IMR-90 (cell line): ENCODE results near the gene CFAP91. TPM values are rescaled to one million over a fixed set of nuclear protein-coding genes. Genes with fewer than 3 reads are reported as not detected.

Experiments
- ATAC-seq: fragments of 200-7000 bp; cut with Tn5 transposase; 2 replicates; pipeline ENCODE4 v1.9.1; 2020; ENCODE audit warnings: low read depth, mild to moderate bottlenecking, moderate library complexity
- BruUV-seq: library from RNA; stranded (reverse); fragments of 400-500 nt; replicated peaks from 2 replicates; lab custom pipeline; 2021; lab: Mats Ljungman, UMichigan
- CTCF ChIA-PET: fragments of 300-600 bp; formaldehyde crosslinking; extraction: SDS; loops from one replicate; lab custom pipeline; 2021; ENCODE audit warnings: antibody characterized with exemption; lab: Yijun Ruan, JAX
- POLR2A ChIA-PET: fragments of 300-600 bp; sonication (Branson Sonifier 250); formaldehyde crosslinking; loops from one replicate; lab custom pipeline; 2022; ENCODE audit warnings: antibody characterized with exemption; ENCODE audit not compliant: unreplicated experiment; lab: Charles Lee
- DNase-seq: peaks from one replicate; pipeline ENCODE4 v3.0.0; 2013
- H2AFZ ChIP-seq: replicated peaks from 2 replicates; pipeline ENCODE3; 2013; ENCODE audit warnings: low read length, mild to moderate bottlenecking; ENCODE audit not compliant: poor library complexity
- H2AK5ac ChIP-seq: 2 replicates; pipeline ENCODE4 v1.6.1; 2013; ENCODE audit warnings: low read depth, low read length, inconsistent platforms
- H2AK9ac ChIP-seq: replicated peaks from 2 replicates; pipeline ENCODE3; 2013; ENCODE audit warnings: mild to moderate bottlenecking, low read depth, low read length, moderate library complexity; ENCODE audit not compliant: poor library complexity
- H2BK120ac ChIP-seq: 2 replicates; pipeline ENCODE4 v1.6.1; 2013; ENCODE audit warnings: low read depth, low read length, inconsistent platforms
- H2BK15ac ChIP-seq: 3 replicates; pipeline ENCODE4 v1.6.1; 2013; ENCODE audit warnings: low read depth, low read length, inconsistent platforms
- H2BK20ac ChIP-seq: 2 replicates; pipeline ENCODE4 v1.6.1; 2013; ENCODE audit warnings: low read depth, mild to moderate bottlenecking, inconsistent platforms, low read length, moderate library complexity
- H2BK5ac ChIP-seq: 2 replicates; pipeline ENCODE4 v1.6.1; 2013; ENCODE audit warnings: mild to moderate bottlenecking, low read depth, low read length, inconsistent platforms; ENCODE audit not compliant: poor library complexity, severe bottlenecking
- H3K14ac ChIP-seq: replicated peaks from 2 replicates; pipeline ENCODE4 v1.6.1; 2013; ENCODE audit warnings: low read depth, low read length, inconsistent platforms
- H3K18ac ChIP-seq: 2 replicates; pipeline ENCODE4 v1.6.1; 2013; ENCODE audit warnings: low read depth, low read length, control low read depth
- H3K23ac ChIP-seq: 2 replicates; pipeline ENCODE4 v1.6.1; 2013; ENCODE audit warnings: low read depth, low read length, inconsistent platforms
- H3K27ac ChIP-seq: 2 replicates; pipeline ENCODE4 v1.5.1; 2013; ENCODE audit warnings: mild to moderate bottlenecking, control low read depth, low read length; ENCODE audit not compliant: insufficient read depth
- H3K27me3 ChIP-seq: 2 replicates; pipeline ENCODE4 v1.6.1; 2013; ENCODE audit warnings: low read length; ENCODE audit not compliant: control insufficient read depth, insufficient read depth
- H3K36me3 ChIP-seq: 2 replicates; pipeline ENCODE4 v1.6.1; 2013; ENCODE audit warnings: low read length, mixed read lengths; ENCODE audit not compliant: control insufficient read depth, insufficient read depth
- H3K4ac ChIP-seq: 2 replicates; pipeline ENCODE4 v1.6.1; 2013; ENCODE audit warnings: low read depth, low read length, inconsistent platforms
- H3K4me1 ChIP-seq: 2 replicates; pipeline ENCODE4 v1.6.1; 2013; ENCODE audit warnings: low read length, mixed read lengths; ENCODE audit not compliant: control insufficient read depth, insufficient read depth
- H3K4me2 ChIP-seq: 2 replicates; pipeline ENCODE4 v1.6.1; 2013; ENCODE audit warnings: low read depth, mild to moderate bottlenecking, control low read depth, low read length, moderate library complexity
- H3K4me3 ChIP-seq: 2 replicates; pipeline ENCODE4 v1.5.1; 2013; ENCODE audit warnings: low read depth, mild to moderate bottlenecking, control low read depth, low read length, moderate library complexity; ENCODE audit not compliant: insufficient read depth
- H3K56ac ChIP-seq: 2 replicates; pipeline ENCODE4 v1.6.1; 2013; ENCODE audit warnings: low read length, inconsistent platforms; ENCODE audit not compliant: insufficient read depth; ENCODE audit errors: extremely low read depth
- H3K79me1 ChIP-seq, 2 experiments: 2 replicates each; pipeline ENCODE4 v1.6.1; 2013; ENCODE audit warnings: low read length in 2 of 2, inconsistent platforms in 1 of 2, low read depth in 1 of 2
- H3K9ac ChIP-seq: 2 replicates; pipeline ENCODE4 v1.6.1; 2013; ENCODE audit warnings: low read depth, low read length, control low read depth
- H3K9me1 ChIP-seq: 2 replicates; pipeline ENCODE4 v1.6.1; 2013; ENCODE audit warnings: low read length, inconsistent platforms; ENCODE audit not compliant: insufficient read depth
- H3K9me3 ChIP-seq: 2 replicates; pipeline ENCODE4 v1.6.1; 2013; ENCODE audit warnings: low read length; ENCODE audit not compliant: control insufficient read depth, insufficient read depth
- H4K20me1 ChIP-seq: 2 replicates; pipeline ENCODE4 v1.6.1; 2013; ENCODE audit warnings: low read length, inconsistent platforms; ENCODE audit not compliant: insufficient read depth
- H4K5ac ChIP-seq: 2 replicates; pipeline ENCODE4 v1.6.1; 2013; ENCODE audit warnings: mild to moderate bottlenecking, low read depth, low read length, control low read depth
- H4K8ac ChIP-seq, 2 experiments: 2 replicates each; pipeline ENCODE4 v1.6.1; 2013; ENCODE audit warnings: low read depth in 2 of 2, low read length in 2 of 2, control low read depth in 1 of 2, inconsistent platforms in 1 of 2
- H4K91ac ChIP-seq: 2 replicates; pipeline ENCODE4 v1.6.1; 2013; ENCODE audit warnings: low read depth, low read length, inconsistent platforms; ENCODE audit not compliant: insufficient read depth
- CEBPB ChIP-seq: IDR thresholded peaks from 2 replicates; pipeline ENCODE4 v1.6.1; 2012; ENCODE audit warnings: low read depth, low read length, improper control_type of control experiment
- CHD1 ChIP-seq: IDR thresholded peaks from 2 replicates; pipeline ENCODE4 v1.6.1; 2012; ENCODE audit warnings: low read depth, low read length, improper control_type of control experiment
- CTCF ChIP-seq: conservative IDR thresholded peaks from 2 replicates; pipeline ENCODE4 v1.5.1; 2012; ENCODE audit warnings: mild to moderate bottlenecking, low read depth, low read length, improper control_type of control experiment
- FOS ChIP-seq: fragments of 150-350 bp; IDR thresholded peaks from 2 replicates; pipeline ENCODE4 v1.6.1; 2016; ENCODE audit warnings: low read depth, low read length
- MAZ ChIP-seq: IDR thresholded peaks from 2 replicates; pipeline ENCODE4 v1.6.1; 2012; ENCODE audit warnings: low read depth, mild to moderate bottlenecking, low read length, improper control_type of control experiment, moderate library complexity, borderline replicate concordance
- MXI1 ChIP-seq: IDR thresholded peaks from 2 replicates; pipeline ENCODE4 v1.6.1; 2012; ENCODE audit warnings: low read depth, mild to moderate bottlenecking, low read length, moderate library complexity, borderline replicate concordance
- POLR2A ChIP-seq: IDR thresholded peaks from 2 replicates; pipeline ENCODE4 v1.6.1; 2012; ENCODE audit warnings: mild to moderate bottlenecking, low read depth, low read length
- RAD21 ChIP-seq: IDR thresholded peaks from 2 replicates; pipeline ENCODE4 v1.6.1; 2012; ENCODE audit warnings: low read length, improper control_type of control experiment
- RCOR1 ChIP-seq: IDR thresholded peaks from 2 replicates; pipeline ENCODE4 v1.6.1; 2012; ENCODE audit warnings: mild to moderate bottlenecking, low read length, improper control_type of control experiment; ENCODE audit not compliant: insufficient replicate concordance
- RFX5 ChIP-seq: IDR thresholded peaks from 2 replicates; pipeline ENCODE4 v1.8.0; 2012; ENCODE audit warnings: low read depth, mild to moderate bottlenecking, low read length, moderate library complexity
- WGBS, 2 experiments: methylation state at CpG; one replicate each; pipeline versions ENCODE4 v1.1.5 to v1.1.7; 2013; ENCODE audit warnings: missing lambda C conversion rate in 2 of 2; ENCODE audit not compliant: insufficient read length in 1 of 2; ENCODE audit errors: extremely low coverage in 2 of 2; 5-methylcytosine and 5-hydroxymethylcytosine counted together
- dilution Hi-C: fragments of 300-500 bp; cut with HindIII; formaldehyde crosslinking; loops from one replicate; pipeline ENCODE4 v1.14.3; 2018; ENCODE audit warnings: low sequenced_read_pairs; ENCODE audit not compliant: unreplicated experiment
- in situ Hi-C: fragments of 300-500 bp; cut with MboI; formaldehyde crosslinking; loops from 3 replicates; pipeline ENCODE4 v1.14.3; 2019; ENCODE audit warnings: low sequenced_read_pairs, inconsistent platforms, mixed read lengths
- intact Hi-C: fragments of 100-400 bp; cut with micrococcal nuclease; formaldehyde crosslinking; loops from 2 replicates; pipeline ENCODE4 v1.10.0; 2022
- polyA plus RNA-seq, 3 experiments: library from polyadenylated mRNA; depleted of rRNA; stranded (reverse); fragments of >200 nt; gene quantifications; 2 replicates each; pipeline ENCODE4 v1.2.3, GENCODE V29; 2012; ENCODE audit warnings: low replicate concordance in 1 of 3
- total RNA-seq: library from RNA; depleted of rRNA; stranded (reverse); fragments of >200 nt; gene quantifications from 2 replicates; pipeline ENCODE4 v1.2.3, GENCODE V29; 2012

CFAP91 gene
- total and polyA plus RNA-seq, 2 of the 4 experiments (the other 2 are of a cell fraction) = not detected

- Histone ChIP-seq H3K9ac (no peak overlapping the region), H3K4me1 (no peaks in the 10 kb centered on the region), H3K9me1 (no peaks in the 10 kb centered on the region), H3K79me1 (no peaks in the 10 kb centered on the region), H3K9me3 (no peaks in the 10 kb centered on the region), H3K14ac (no peak overlapping the region), H3K4me2 (no peak overlapping the region), H4K8ac (0 out of 4 replicates have a peak overlapping the region, but pooled peaks of 1 of the 2 experiments have one; percentile 22), H2AK5ac (no peak overlapping the region), H3K36me3 (no peaks in the 10 kb centered on the region), H2AK9ac (no peak overlapping the region), H3K4ac (no peak overlapping the region), H2BK20ac (no peak overlapping the region), H3K27me3 (peaks cover 9% of the 10 kb centered on the region), H3K56ac (no peak overlapping the region), H4K20me1 (no peaks in the 10 kb centered on the region), H3K18ac (no peak overlapping the region), H4K5ac (no peak overlapping the region), H2AFZ (no peak overlapping the region), H2BK15ac (no peak overlapping the region), H2BK120ac (no peak overlapping the region), H3K23ac (no peak overlapping the region), H3K4me3 (no peak overlapping the region), H4K91ac (no peak overlapping the region), H2BK5ac (no peak overlapping the region), H3K27ac (no peak overlapping the region)
- WGBS, 2 experiments = no CpG with 5 or more reads among the region's 2 CpGs
- ChIA-PET POLR2A (no interaction called here), CTCF (interaction anchor here (1.4 kb wide), 1 partner anchor 15 kb away, joined by 4 read pairs; no protein-coding TSS in a partner anchor)
- intact Hi-C loops (no loop called here), dilution Hi-C loops (no loop called here), in situ Hi-C loops (loop anchor here (25.0 kb wide), 4 partner anchors 183 to 808 kb away; partner anchors contain the start of genes ARHGAP31 and TEX55)
- DNase-seq = peak; percentile 17
- no peak for ATAC-seq
- TF ChIP-seq CHD1 (no peak), RFX5 (no peak), POLR2A (no peak), RAD21 (no peak), FOS (no peak), CEBPB (no peak), MAZ (no peak), RCOR1 (no peak), CTCF (no peak), MXI1 (no peak)
- no TSS peak for BruUV-seq
Observed at GRCh38 chr3:119695480-119695879, 7.3 kb upstream of the CFAP91 start.
